ENCODE measurements around the gene PANK4. TPM values are rescaled to one million over a fixed set of nuclear protein-coding genes. Genes with fewer than 3 reads are reported as not detected.
A peak's percentile ranks its signal among the peaks of the same experiment; 100 is the strongest.

The PANK4 gene
- total and polyA plus RNA-seq, 2 experiments from 2014 or later = 18.5 to 21.3 TPM

DNA sequence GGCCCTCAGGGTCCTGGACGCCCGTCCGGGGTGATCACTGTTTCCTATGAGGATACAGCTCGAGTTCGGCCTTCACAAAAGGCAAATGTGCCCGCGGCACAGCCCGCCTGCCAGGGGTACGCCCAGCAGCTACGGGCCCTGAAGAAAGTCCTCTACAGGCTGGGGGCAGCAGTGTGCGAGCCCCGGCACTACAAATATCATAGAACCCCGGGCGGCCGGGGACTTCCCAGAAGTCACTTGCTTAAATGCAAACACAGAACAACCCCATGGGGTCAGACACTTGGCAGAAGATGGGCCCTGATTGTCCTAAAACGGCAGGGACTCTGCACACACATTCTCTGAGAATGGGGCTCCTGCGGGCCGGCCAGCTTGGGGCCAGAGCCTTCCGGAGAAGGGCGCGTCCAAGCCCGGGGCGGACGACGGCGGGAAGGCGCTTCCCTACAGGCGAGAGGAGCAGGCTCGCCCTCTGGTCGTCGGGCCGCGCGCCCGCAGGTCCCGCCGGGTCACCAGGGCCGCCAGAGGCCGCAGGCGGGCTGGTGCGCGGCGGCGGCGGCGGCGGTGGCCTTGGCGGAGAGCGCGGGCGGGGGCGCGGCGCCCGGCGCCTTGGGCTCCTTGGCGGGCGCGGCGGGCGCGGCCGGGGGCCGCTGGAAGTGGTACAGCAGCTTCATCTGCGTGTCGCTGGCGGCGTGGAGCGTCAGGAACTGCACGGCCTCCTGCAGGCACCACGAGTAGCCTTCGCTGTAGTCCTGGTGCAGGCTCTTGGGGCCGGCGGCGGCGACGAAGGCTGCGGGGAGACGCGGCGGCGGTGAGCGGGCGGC is 2.8 kb upstream of the PANK4 start:
- H3K27me3 ChIP-seq = peaks cover 43% of the 10 kb centered on the region
- no peak overlapping the region for H3K27ac ChIP-seq
- H4K20me1 ChIP-seq (ENCODE audit: insufficient read depth, poor library complexity, severe bottlenecking) = peaks cover 18% of the 10 kb centered on the region
- peak overlapping the region; percentile 72 for H3K4me2 ChIP-seq
- no peaks in the 10 kb centered on the region for H3K9me2 ChIP-seq (replicated peaks; ENCODE audit: insufficient read depth)
- H2AFZ ChIP-seq = no peak overlapping the region
- no peaks in the 10 kb centered on the region for H3K9me3 ChIP-seq (ENCODE audit: low read depth)
- no peak overlapping the region for H3K4me3 ChIP-seq
- peaks cover 18% of the 10 kb centered on the region for H3K79me2 ChIP-seq
- TF ChIP-seq, protein P1, sequence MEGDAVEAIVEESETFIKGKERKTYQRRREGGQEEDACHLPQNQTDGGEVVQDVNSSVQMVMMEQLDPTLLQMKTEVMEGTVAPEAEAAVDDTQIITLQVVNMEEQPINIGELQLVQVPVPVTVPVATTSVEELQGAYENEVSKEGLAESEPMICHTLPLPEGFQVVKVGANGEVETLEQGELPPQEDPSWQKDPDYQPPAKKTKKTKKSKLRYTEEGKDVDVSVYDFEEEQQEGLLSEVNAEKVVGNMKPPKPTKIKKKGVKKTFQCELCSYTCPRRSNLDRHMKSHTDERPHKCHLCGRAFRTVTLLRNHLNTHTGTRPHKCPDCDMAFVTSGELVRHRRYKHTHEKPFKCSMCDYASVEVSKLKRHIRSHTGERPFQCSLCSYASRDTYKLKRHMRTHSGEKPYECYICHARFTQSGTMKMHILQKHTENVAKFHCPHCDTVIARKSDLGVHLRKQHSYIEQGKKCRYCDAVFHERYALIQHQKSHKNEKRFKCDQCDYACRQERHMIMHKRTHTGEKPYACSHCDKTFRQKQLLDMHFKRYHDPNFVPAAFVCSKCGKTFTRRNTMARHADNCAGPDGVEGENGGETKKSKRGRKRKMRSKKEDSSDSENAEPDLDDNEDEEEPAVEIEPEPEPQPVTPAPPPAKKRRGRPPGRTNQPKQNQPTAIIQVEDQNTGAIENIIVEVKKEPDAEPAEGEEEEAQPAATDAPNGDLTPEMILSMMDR (IDR thresholded peaks at IDR 0.05; ENCODE audit: poor library complexity) = peak; percentile 3
- TF ChIP-seq EZH2 (IDR thresholded peaks at IDR 0.05; ENCODE audit: borderline replicate concordance) (peak; percentile 55), EZH2phosphoT487 (IDR thresholded peaks at IDR 0.05; ENCODE audit: low read depth, severe bottlenecking, unreplicated experiment) (peak; percentile 87)
- peaks cover 24% of the 10 kb centered on the region for H3K4me1 ChIP-seq (ENCODE audit: insufficient read depth)
- 6% methylated on average over 60 of the region's 84 CpGs for WGBS (ENCODE audit: low lambda C conversion rate, missing lambda C conversion rate)
- peak; percentile 64 for DNase-seq (ENCODE audit: low spot score)
- no peaks in the 10 kb centered on the region for H3K36me3 ChIP-seq (replicated peaks; ENCODE audit: insufficient read depth, low read depth)

DNA sequence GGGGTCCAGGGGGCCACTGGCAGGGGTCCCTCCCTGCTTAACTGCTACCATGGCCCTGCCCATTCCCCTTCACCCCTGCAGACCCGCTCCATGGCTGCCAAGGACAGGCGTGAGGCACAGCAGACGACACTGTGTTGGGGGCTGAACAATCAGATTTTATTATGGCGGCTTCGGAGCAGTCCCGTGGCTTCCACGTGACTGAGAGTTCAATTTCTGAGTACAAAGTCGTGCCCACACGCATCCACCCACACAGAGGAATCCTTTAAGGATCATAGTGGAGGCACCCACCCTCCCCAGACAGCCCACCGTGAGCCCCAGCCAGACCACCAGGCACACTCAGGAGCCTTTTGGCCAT is 2.2 kb upstream of the PANK4 start:
- Histone ChIP-seq H3K4me1 (ENCODE audit: insufficient read depth) (peaks cover 25% of the 10 kb centered on the region), H3K9me2 (replicated peaks; ENCODE audit: insufficient read depth) (no peaks in the 10 kb centered on the region), H3K27ac (no peak overlapping the region), H3K27me3 (peaks cover 43% of the 10 kb centered on the region), H3K4me3 (no peak overlapping the region), H3K79me2 (peaks cover 24% of the 10 kb centered on the region), H3K36me3 (replicated peaks; ENCODE audit: insufficient read depth, low read depth) (no peaks in the 10 kb centered on the region), H4K20me1 (ENCODE audit: insufficient read depth, poor library complexity, severe bottlenecking) (peaks cover 24% of the 10 kb centered on the region), H2AFZ (no peak overlapping the region), H3K4me2 (peak overlapping the region; percentile 72), H3K9me3 (ENCODE audit: low read depth) (no peaks in the 10 kb centered on the region)
- TF ChIP-seq EZH2 (IDR thresholded peaks at IDR 0.05; ENCODE audit: borderline replicate concordance) (no peak), EZH2phosphoT487 (IDR thresholded peaks at IDR 0.05; ENCODE audit: low read depth, severe bottlenecking, unreplicated experiment) (no peak)
- TF ChIP-seq, protein P1 (IDR thresholded peaks at IDR 0.05; ENCODE audit: poor library complexity) = no peak
- no peak for DNase-seq (ENCODE audit: low spot score)
- WGBS (ENCODE audit: low lambda C conversion rate, missing lambda C conversion rate) = 70% methylated on average over 10 of the region's 10 CpGs

DNA sequence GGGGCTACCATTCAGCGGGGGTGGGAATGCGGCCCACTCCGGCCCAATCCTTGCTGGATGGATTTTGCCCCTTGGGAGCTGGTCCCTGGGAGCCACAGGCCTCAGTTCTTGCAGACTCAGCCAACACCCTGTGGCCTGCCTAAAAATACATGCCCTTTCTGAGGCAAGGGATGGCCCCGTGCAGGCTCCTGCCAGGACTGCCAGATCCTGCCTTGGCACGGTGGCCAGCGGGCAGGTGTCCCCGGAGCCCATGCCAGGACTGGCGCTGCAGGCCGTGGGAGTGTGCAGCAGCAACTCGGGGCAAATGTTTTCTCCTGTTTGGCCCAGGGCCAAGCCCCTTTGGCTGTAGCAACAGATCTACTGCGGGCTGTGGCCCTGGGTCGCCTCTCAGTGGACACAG is 1.6 kb upstream of the PANK4 start:
- Histone ChIP-seq H4K20me1 (ENCODE audit: insufficient read depth, poor library complexity, severe bottlenecking) (peaks cover 29% of the 10 kb centered on the region), H3K36me3 (replicated peaks; ENCODE audit: insufficient read depth, low read depth) (no peaks in the 10 kb centered on the region), H3K27ac (no peak overlapping the region), H3K79me2 (peaks cover 30% of the 10 kb centered on the region), H3K27me3 (peaks cover 43% of the 10 kb centered on the region), H3K4me2 (no peak overlapping the region), H3K4me1 (ENCODE audit: insufficient read depth) (peaks cover 27% of the 10 kb centered on the region), H3K4me3 (no peak overlapping the region), H3K9me2 (replicated peaks; ENCODE audit: insufficient read depth) (no peaks in the 10 kb centered on the region), H2AFZ (no peak overlapping the region), H3K9me3 (ENCODE audit: low read depth) (no peaks in the 10 kb centered on the region)
- no peak for TF ChIP-seq EZH2phosphoT487 (IDR thresholded peaks at IDR 0.05; ENCODE audit: low read depth, severe bottlenecking, unreplicated experiment)
- TF ChIP-seq, protein P1 (IDR thresholded peaks at IDR 0.05; ENCODE audit: poor library complexity) = no peak
- no peak for TF ChIP-seq EZH2 (IDR thresholded peaks at IDR 0.05; ENCODE audit: borderline replicate concordance)
- 86% methylated on average over 11 of the region's 12 CpGs for WGBS (ENCODE audit: low lambda C conversion rate, missing lambda C conversion rate)
- DNase-seq (ENCODE audit: low spot score) = no peak
